NK-92 (cell line): ENCODE measurements around the gene DEFB131A.
"Not testable (repeated sequence)": the region's sequence is repeated elsewhere in the genome, so short reads cannot be mapped to it uniquely, and the experiment has no call there.

Experiments used
- DNase-seq: peaks from one replicate; lab custom pipeline; 2025; ENCODE audit not compliant: unreplicated experiment; lab: John Stamatoyannopoulos, UW

The DEFB131A gene

DNA sequence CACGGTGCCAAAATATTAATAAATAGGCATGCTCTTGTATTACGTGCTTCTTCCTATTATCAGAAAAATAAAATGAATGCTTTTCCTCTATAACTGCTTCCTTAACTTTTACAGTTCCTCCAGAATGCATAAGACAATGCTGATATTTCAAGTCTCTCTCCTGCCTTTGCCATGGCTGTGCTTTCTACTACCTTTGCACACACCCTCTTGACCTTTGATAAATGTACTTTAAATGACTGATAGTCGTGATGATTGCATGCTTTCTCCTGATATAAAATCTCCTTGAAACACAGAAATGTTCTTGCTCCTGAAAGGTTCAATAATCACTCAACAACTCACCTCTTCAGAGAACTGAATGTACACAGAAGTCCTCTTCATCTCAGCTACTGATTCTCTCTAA, at the start of gene DEFB131A:
Gene DEFB131A (plus strand): TSS at position 301 of the 400 bp plus-strand sequence. CDS start 120 bp downstream, outside the sequence.
- DNase-seq: not testable (repeated sequence)

DNA sequence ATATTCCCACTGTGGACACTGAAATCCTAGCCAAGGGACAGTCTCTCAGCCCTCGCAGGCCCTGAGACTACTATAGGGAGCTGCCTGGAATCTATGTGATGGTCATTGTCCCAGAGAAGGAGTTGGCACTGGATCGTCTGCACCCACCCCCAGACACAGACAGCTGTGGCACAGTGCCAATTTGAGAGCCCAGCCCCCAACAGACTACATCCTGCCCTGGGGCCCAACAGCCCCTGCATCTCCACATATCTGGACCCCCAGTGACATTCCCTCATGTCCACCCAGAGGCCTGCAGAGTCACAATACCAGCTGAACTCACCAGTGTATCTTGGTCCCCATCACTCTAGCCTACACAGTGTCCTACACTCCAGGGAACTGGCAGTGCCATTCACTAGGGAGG, 38.4 kb upstream of the DEFB131A start:
- not testable (repeated sequence) for DNase-seq

DNA sequence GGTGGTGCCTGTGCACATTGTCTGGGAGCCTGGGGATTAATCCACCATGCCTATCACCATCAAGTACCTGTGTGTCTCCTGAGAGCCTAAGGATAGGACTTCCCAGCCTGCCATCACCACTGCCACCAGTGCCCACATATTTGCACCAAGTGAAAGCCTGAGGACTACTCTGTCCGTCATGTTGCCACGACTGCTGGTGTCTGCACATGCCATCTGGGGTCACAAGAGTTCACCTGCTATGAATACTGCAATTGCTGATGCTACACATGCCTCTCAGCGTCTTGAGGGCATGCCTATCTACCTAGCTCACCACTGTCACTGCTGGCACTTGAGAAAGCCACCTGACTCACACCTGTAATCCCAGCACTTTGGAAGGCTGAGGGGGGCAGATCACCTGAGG, 37.7 kb upstream of the DEFB131A start:
- DNase-seq: not testable (repeated sequence)

DNA sequence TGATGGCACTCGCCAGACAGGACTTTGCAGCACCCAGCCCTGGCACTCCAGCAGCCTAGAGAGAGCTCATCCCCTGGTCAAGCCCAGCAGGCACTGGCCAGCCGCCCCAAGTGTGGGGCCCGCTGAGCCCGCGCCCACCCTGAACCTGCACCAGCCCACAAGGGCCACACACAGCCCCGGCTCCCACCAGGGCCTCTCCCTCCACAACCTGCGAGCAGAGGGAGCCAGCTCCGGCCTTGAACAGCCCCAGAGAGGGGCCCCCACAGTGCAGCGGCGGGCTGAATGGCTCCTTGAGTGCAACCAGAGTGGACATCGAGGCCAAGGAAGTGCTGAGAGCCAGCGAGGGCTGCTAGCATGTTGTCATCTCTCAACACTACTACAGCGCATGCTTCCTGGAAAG, 34.4 kb upstream of the DEFB131A start:
- DNase-seq: no peak

GRCh38 chr4:9421884-9422455, 22.2 kb upstream of the DEFB131A start:
- not testable (repeated sequence) for DNase-seq

DNA sequence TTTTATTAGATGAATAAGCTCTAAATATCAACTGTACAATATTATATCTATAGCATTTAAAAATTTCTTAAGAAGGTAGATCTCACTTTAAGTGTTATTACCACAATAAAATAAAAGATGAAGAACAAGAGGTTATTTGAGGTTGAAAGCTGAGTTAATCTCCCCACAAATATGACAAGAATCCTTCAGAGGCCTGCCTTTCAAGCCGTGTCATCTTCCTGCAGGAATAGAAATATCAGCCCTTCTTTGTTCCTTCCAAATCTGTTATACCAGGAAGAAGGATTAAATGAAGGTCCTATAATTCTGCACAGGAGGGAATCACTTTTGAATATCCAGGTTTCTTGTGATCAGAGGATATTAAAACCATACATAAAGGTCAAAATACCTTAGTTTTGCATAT, 18.3 kb upstream of the DEFB131A start:
- DNase-seq: not testable (repeated sequence)

DNA sequence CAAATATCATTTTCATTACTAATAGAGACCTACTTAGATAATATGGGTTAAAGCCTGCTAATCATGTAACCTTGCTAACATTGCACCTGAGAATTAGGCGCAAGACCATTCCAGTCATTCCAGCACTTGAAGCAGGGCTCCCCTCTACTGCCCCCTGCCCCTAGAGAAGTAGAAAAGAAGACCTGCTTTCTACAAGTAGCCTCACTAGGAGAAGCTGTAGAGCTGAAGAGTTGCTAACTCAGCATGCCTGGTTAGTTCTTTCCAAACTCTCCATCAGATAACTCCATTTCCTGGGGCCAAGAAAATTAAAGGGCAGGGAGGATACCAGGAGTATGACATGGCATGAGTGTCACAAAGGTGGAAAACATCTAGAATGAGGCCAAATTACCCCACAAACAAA, 14.2 kb upstream of the DEFB131A start:
- not testable (repeated sequence) for DNase-seq

DNA sequence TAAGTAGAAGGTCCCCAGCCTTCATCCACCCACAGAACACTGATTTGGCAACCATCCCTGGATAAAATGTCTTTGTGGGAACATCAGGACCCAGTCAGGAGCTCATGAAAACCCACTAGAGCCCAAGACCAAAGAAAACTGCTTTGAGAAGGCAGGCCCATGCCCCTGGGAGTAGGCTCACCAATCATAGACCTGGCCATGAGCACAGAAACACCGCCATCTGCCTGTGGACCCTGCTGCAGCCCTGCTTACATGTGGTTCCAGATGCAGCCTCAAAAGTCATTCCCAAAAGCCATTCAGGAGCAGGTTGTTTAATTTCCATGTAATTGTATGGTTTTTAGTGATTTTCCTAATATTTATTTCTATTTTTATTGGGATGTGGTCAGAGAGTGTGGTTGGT, 10.9 kb upstream of the DEFB131A start:
- DNase-seq: not testable (repeated sequence)

DNA sequence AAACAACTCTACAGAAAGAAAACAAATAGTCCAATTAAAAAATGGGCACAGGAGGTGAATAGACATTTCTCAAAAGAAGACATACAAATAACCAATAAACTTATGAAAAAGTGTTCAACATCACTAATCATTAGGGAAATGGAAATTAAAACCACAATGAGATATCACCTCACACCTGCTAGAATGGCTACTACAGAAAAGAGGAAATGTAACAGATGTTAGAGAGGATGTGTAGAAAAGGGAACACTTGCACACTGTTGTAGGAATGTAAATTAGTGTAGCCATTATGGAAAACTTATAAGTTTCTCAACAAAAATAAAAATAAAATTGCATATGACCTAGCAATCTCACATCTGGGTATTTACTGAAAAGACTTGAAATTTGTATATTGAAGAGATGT, 7.5 kb upstream of the DEFB131A start:
- not testable (repeated sequence) for DNase-seq

GRCh38 chr4:9442355-9442754, 1.9 kb upstream of the DEFB131A start:
- not testable (repeated sequence) for DNase-seq

DNA sequence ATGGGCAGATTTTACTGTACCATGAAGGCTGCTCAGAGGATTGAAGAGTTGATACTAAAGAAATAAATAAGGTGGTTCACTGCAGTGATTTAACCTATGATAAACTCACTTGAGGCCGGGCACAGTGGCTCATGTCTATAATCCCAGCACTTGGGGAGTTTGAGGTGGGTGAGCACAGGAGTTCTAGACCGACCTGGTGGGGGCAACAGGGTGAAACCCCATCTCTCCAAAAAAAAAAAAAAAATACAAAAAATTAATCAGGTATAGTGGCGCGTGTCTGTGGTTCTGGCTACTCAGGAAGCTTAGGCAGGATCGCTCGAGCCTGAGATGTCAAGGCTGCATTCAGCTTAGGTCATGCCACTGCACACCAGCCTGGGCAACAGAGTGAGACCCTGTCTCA, 467 bp downstream of the DEFB131A start:
- DNase-seq: not testable (repeated sequence)

DNA sequence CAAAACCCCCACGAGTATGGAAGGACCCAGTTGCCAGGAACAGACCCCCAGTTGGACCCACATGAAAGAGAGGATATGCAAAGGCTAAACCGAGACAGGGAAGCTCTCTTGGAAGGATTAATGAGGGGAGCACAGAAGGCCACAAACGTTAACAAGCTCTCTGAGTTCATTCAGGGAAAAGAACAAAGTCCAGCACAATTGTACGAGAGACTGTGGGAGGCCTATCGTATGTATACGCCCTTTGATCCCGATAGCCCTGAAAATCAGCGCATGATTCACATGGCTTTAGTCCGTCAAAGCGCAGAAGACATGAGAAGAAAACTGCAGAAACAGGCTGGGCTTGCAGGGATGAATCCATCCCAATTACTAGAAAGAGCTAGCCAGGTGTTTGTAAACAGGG, 8.0 kb downstream of the DEFB131A start:
- DNase-seq: not testable (repeated sequence)

DNA sequence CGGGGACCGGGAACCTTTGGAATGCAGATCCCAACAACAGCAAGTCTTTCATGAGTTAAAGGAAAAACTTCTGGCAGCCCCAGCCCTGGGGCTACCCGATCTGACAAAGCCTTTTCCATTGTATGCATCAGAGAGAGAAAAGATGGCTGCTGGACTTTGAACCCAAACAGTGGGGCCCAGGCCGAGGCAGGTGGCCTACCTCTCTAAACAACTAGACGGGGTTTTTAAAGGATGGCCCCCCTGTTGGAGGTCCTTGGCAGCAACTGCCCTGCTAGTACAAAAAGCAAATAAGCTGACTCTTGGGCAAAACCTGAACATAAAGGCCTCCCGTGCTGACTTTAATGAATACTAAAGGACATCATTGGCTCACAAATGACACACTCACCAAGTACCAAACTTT, 10.1 kb downstream of the DEFB131A start:
- not testable (repeated sequence) for DNase-seq

DNA sequence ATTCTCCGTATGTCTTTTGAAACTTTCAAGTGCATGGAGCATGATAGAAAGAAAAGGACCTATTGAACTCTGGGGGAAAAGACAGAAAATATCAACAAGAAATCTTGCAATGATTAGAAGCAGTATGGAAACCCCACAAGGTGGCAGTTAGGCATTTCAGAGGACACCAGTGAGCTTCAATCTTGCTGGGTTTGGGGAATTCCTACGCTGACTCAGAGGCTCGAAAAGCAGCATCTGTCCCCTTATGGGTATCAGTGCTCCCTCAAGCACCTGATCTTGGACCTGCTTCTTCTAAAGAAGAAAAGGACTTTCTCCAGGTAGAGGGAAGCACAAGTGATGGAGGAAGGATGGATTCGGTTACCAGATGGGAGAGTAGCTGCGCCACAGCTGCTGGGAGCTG, 10.8 kb downstream of the DEFB131A start:
- DNase-seq: not testable (repeated sequence)

GRCh38 chr4:9479466-9479865, 35.3 kb downstream of the DEFB131A start:
- DNase-seq: not testable (repeated sequence)

- DNase-seq: not testable (repeated sequence)
These were observed 35.9 kb downstream of the DEFB131A start for GRCh38 chr4:9480066-9480465.

GRCh38 chr4:9482871-9483270, 38.7 kb downstream of the DEFB131A start:
- not testable (repeated sequence) for DNase-seq

- not testable (repeated sequence) for DNase-seq
These were observed 39.5 kb downstream of the DEFB131A start for GRCh38 chr4:9483682-9484081.

DNA sequence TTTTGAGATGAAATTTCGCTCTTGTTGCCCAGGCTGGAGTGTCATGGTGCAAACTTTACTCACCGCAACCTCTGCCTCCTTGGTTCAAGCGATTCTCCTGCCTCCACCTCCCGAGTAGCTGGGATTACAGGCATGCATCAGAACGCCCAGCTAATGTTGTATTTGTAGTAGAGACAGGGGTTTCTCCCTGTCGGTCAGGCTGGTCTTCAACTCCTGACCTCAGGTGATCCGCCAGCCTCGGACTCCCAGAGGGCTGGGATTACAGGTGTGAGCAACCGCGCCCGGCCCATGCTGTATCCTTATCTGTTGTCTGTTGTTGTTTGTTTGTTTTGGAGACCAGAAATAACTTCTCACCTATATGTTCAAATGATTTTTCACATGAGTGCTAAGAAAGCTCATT, 42.7 kb downstream of the DEFB131A start:
- not testable (repeated sequence) for DNase-seq

GRCh38 chr4:9488796-9489195, 44.6 kb downstream of the DEFB131A start:
- DNase-seq: not testable (repeated sequence)

GRCh38 chr4:9490496-9490895, 46.3 kb downstream of the DEFB131A start:
- DNase-seq: not testable (repeated sequence)

- DNase-seq: not testable (repeated sequence)
These were observed 46.8 kb downstream of the DEFB131A start for GRCh38 chr4:9490986-9491385.

GRCh38 chr4:9493589-9493988, 49.4 kb downstream of the DEFB131A start:
- not testable (repeated sequence) for DNase-seq
